Panc1 (cell line): ENCODE measurements around the gene ARRDC2. TPM values are rescaled to one million over a fixed set of nuclear protein-coding genes. Genes with fewer than 3 reads are reported as not detected.

Source experiments
- ATAC-seq: fragments of 200-7000 bp; cut with Tn5 transposase; 2 replicates; pipeline ENCODE4 v1.9.1; 2020; ENCODE audit warnings: mild to moderate bottlenecking, moderate library complexity
- BruUV-seq: library from RNA; stranded (reverse); fragments of 400-500 nt; replicated peaks from 2 replicates; lab custom pipeline; 2021; lab: Mats Ljungman, UMichigan
- CTCF ChIA-PET: fragments of 300-600 bp; sonication (Branson Sonifier 250); formaldehyde crosslinking; loops from one replicate; lab custom pipeline; 2022; ENCODE audit warnings: antibody characterized with exemption; lab: Charles Lee
- POLR2A ChIA-PET: fragments of 300-600 bp; sonication (Branson Sonifier 250); formaldehyde crosslinking; loops from one replicate; lab custom pipeline; 2022; ENCODE audit warnings: antibody characterized with exemption; lab: Charles Lee
- DNase-seq: peaks from one replicate; pipeline ENCODE4 v3.0.0-alpha.2; 2010; ENCODE audit warnings: low read depth, low spot score
- H3K27ac ChIP-seq: 2 replicates; pipeline ENCODE4 v1.5.1; 2011; ENCODE audit warnings: mild to moderate bottlenecking, low read length, inconsistent platforms
- H3K27me3 ChIP-seq: fragments of 200-500 bp; sonication (Bioruptor generic); 2 replicates; pipeline ENCODE4 v1.6.0; 2014; ENCODE audit warnings: low read length, inconsistent platforms; ENCODE audit not compliant: control insufficient read depth, insufficient read depth
- H3K36me3 ChIP-seq: fragments of 200-500 bp; sonication (Bioruptor generic); 2 replicates; pipeline ENCODE4 v1.5.1; 2014; ENCODE audit warnings: inconsistent platforms, mild to moderate bottlenecking, low read length, moderate library complexity; ENCODE audit not compliant: control insufficient read depth, insufficient read depth
- H3K4me1 ChIP-seq: 2 replicates; pipeline ENCODE4 v1.5.1; 2011; ENCODE audit warnings: inconsistent platforms, mild to moderate bottlenecking, low read length, moderate library complexity; ENCODE audit not compliant: control insufficient read depth, insufficient read depth
- H3K4me3 ChIP-seq, 2 experiments: 2 replicates each; pipeline ENCODE4 v1.5.1; 2011 to 2012; ENCODE audit warnings: low read depth in 2 of 2, low read length in 2 of 2, mild to moderate bottlenecking in 2 of 2, inconsistent platforms in 1 of 2, moderate library complexity in 1 of 2
- H3K9me3 ChIP-seq: fragments of 200-500 bp; sonication (Bioruptor generic); 2 replicates; pipeline ENCODE4 v1.5.1; 2014; ENCODE audit warnings: low read depth, mild to moderate bottlenecking, inconsistent platforms, low read length, moderate library complexity; ENCODE audit not compliant: control insufficient read depth, insufficient read depth
- POLR2AphosphoS5 ChIP-seq: IDR thresholded peaks from 2 replicates; pipeline ENCODE4 v1.6.1; 2012; ENCODE audit warnings: mild to moderate bottlenecking, low read depth, low read length, moderate library complexity
- SIN3A ChIP-seq: IDR thresholded peaks from 2 replicates; pipeline ENCODE4 v1.6.1; 2012; ENCODE audit warnings: low read depth, mild to moderate bottlenecking, low read length, moderate library complexity, borderline replicate concordance; ENCODE audit not compliant: insufficient read depth
- TCF7L2 ChIP-seq: IDR thresholded peaks from 2 replicates; pipeline ENCODE4 v1.6.1; 2011; ENCODE audit warnings: mild to moderate bottlenecking, low read depth, low read length, inconsistent platforms
- in situ Hi-C: cut with HindIII; loops from 2 replicates; pipeline ENCODE4 v1.10.0; 2016; ENCODE audit warnings: low sequenced_read_pairs, low pct_unique_long_range_greater_than_20kb
- intact Hi-C: fragments of 100-400 bp; cut with micrococcal nuclease; formaldehyde crosslinking; loops from one replicate; pipeline ENCODE4 v1.10.0; 2022; ENCODE audit not compliant: unreplicated experiment
- total RNA-seq: library from RNA; stranded (reverse); gene quantifications from one replicate; pipeline ENCODE4 v1.2.1, GENCODE V29; 2021; ENCODE audit not compliant: unreplicated experiment
- TF ChIP-seq, protein P1 (sequence below), 2 experiments: IDR thresholded peaks; 2 replicates each; pipeline ENCODE4 v1.6.1; 2011 to 2012; ENCODE audit warnings: low read depth in 2 of 2, control low read depth in 1 of 2, low read length in 1 of 2, mild to moderate bottlenecking in 1 of 2, moderate library complexity in 1 of 2; ENCODE audit not compliant: insufficient read depth in 1 of 2
- TF ChIP-seq, protein P2 (sequence below): fragments of 450-650 bp; IDR thresholded peaks from 2 replicates; pipeline ENCODE4 v1.5.1; 2017; ENCODE audit warnings: mild to moderate bottlenecking

The ARRDC2 gene
- total RNA-seq, 1 experiment from 2014 or later: 21.4 TPM

DNA sequence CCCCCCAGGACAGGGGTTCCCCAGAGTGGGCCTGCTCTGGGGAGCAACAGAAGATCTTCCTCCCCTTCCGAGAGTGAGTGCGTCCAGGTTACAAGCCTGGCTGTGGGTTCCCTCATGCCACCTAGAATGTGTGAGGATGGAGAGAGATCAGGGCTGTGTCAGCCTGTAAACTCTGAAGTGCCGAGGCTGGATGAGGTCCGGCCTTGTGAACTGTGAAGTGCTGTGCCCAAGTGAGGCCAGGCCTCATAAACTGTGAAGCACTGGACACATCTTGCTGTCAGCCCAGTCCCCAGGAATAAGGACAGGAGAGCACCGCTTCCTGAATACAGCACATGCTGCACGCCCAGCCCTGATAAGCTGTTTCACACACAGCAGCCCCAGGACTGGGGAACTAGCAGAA is 33.4 kb upstream of the ARRDC2 start:
- DNase-seq: no peak
- POLR2A ChIA-PET: no interaction called here
- H3K36me3 ChIP-seq: no peaks in the 10 kb centered on the region
- no peak overlapping the region for H3K27ac ChIP-seq
- H3K4me1 ChIP-seq: no peaks in the 10 kb centered on the region
- intact Hi-C loops (no loop called here), in situ Hi-C loops (no loop called here)
- ATAC-seq: peak; percentile 57; the same call in 1 of the 2 replicates
- CTCF ChIA-PET: no interaction called here
- TF ChIP-seq TCF7L2 (no peak), POLR2AphosphoS5 (no peak), SIN3A (no peak)
- TF ChIP-seq, protein P1, sequence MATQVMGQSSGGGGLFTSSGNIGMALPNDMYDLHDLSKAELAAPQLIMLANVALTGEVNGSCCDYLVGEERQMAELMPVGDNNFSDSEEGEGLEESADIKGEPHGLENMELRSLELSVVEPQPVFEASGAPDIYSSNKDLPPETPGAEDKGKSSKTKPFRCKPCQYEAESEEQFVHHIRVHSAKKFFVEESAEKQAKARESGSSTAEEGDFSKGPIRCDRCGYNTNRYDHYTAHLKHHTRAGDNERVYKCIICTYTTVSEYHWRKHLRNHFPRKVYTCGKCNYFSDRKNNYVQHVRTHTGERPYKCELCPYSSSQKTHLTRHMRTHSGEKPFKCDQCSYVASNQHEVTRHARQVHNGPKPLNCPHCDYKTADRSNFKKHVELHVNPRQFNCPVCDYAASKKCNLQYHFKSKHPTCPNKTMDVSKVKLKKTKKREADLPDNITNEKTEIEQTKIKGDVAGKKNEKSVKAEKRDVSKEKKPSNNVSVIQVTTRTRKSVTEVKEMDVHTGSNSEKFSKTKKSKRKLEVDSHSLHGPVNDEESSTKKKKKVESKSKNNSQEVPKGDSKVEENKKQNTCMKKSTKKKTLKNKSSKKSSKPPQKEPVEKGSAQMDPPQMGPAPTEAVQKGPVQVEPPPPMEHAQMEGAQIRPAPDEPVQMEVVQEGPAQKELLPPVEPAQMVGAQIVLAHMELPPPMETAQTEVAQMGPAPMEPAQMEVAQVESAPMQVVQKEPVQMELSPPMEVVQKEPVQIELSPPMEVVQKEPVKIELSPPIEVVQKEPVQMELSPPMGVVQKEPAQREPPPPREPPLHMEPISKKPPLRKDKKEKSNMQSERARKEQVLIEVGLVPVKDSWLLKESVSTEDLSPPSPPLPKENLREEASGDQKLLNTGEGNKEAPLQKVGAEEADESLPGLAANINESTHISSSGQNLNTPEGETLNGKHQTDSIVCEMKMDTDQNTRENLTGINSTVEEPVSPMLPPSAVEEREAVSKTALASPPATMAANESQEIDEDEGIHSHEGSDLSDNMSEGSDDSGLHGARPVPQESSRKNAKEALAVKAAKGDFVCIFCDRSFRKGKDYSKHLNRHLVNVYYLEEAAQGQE (IDR thresholded peaks at IDR 0.05; ENCODE audit: insufficient read depth in 1 of 2, low read depth in 2 of 2, low read length in 1 of 2): no peak
- TF ChIP-seq, protein P2, sequence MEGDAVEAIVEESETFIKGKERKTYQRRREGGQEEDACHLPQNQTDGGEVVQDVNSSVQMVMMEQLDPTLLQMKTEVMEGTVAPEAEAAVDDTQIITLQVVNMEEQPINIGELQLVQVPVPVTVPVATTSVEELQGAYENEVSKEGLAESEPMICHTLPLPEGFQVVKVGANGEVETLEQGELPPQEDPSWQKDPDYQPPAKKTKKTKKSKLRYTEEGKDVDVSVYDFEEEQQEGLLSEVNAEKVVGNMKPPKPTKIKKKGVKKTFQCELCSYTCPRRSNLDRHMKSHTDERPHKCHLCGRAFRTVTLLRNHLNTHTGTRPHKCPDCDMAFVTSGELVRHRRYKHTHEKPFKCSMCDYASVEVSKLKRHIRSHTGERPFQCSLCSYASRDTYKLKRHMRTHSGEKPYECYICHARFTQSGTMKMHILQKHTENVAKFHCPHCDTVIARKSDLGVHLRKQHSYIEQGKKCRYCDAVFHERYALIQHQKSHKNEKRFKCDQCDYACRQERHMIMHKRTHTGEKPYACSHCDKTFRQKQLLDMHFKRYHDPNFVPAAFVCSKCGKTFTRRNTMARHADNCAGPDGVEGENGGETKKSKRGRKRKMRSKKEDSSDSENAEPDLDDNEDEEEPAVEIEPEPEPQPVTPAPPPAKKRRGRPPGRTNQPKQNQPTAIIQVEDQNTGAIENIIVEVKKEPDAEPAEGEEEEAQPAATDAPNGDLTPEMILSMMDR: no peak
- H3K9me3 ChIP-seq: no peaks in the 10 kb centered on the region
- H3K27me3 ChIP-seq: no peaks in the 10 kb centered on the region
- no TSS peak for BruUV-seq
- no peak overlapping the region for H3K4me3 ChIP-seq

DNA sequence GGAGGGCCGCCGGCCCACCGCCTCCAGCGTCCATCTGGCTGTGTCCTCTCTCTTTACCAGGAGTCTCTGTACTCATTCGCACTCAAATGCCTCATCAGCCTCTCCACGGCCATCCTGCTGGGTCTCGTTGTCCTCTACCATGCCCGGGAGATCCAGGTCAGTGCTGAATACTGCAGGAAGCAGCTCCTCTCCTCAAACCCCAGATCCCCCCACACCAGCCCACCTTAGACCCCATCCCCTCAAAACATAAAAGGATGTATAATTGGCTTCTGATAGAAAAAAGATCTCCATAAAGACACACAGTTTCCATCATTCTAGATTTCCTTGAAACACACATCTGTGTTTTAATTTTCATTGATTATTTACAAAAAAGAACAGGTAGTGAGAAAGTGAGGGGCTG is 32.9 kb upstream of the ARRDC2 start:
- TF ChIP-seq TCF7L2: no peak
- TF ChIP-seq POLR2AphosphoS5: no peak
- no peak for TF ChIP-seq SIN3A
- TF ChIP-seq, protein P2: no peak
- TF ChIP-seq, protein P1 (IDR thresholded peaks at IDR 0.05; ENCODE audit: insufficient read depth in 1 of 2, low read depth in 2 of 2, low read length in 1 of 2): no peak
- BruUV-seq: no TSS peak
- H3K27ac ChIP-seq: no peak overlapping the region
- in situ Hi-C loops: no loop called here
- DNase-seq (no peak), ATAC-seq (no peak)
- ChIA-PET CTCF (no interaction called here), POLR2A (no interaction called here)
- intact Hi-C loops: no loop called here
- no peaks in the 10 kb centered on the region for H3K27me3 ChIP-seq
- no peak overlapping the region for H3K4me3 ChIP-seq
- no peaks in the 10 kb centered on the region for H3K4me1 ChIP-seq
- H3K9me3 ChIP-seq: no peaks in the 10 kb centered on the region
- no peaks in the 10 kb centered on the region for H3K36me3 ChIP-seq
